HG02610 (cell line): Measurements from ENCODE around the gene ARSA.
A peak's percentile ranks its signal among the peaks of the same experiment; 100 is the strongest.
"Not testable (repeated sequence)": the region's sequence is repeated elsewhere in the genome, so short reads cannot be mapped to it uniquely, and the experiment has no call there.

Experiments
- ATAC-seq: cut with Tn5 transposase; IDR thresholded peaks from one replicate; pipeline ENCODE4 v1.9.1; 2021; ENCODE audit warnings: mild to moderate bottlenecking, moderate library complexity; ENCODE audit not compliant: unreplicated experiment

ARSA gene

DNA sequence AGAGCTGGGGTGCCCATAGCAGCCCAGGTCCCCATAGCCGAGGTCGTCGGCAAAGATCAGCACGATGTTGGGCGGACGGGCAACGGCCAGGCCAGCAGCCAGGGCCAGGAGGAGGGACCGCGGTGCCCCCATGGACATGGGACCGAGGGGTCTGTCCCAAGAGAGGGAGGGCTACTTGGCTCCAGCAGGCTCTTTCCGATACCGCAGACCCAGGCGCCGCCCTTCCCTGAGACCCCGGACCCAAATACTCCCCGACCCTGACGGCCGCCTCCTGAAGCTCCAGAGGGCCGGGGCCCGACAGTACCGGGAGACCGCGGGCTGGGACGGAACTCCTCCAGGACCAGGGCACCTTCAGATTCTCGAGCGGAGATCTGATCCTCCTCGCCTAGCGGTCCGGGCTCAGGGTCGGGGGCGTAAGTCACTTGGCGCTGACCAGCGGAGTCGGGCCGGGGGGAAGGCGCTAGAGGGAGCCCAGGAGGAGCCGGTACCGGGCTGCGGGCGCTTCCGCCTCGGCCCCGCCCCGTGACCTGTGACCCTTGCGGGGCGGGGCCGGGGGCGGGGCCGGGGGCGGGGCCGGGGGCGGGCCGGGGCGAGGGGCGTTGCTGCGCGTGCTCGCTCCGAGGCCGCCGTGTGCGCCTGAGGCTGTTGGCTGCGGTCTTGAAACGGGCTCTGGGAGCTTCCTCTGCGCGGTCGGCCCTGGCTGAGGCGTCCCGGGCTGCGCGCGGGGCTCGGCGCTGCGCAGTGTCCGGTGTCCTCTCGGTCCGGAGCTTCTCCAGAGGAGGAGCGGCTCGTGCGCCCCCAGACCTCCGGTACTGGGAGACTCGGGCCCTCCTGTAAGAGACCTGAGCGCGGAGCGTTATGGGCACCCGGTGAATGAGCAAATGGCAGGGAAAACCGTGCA is at the start of gene ARSA:
ARSA (minus strand) TSS at position 511 of the 901 bp plus-strand sequence; CDS start at position 138, 373 bp downstream.
- ATAC-seq = peak; percentile 75

DNA sequence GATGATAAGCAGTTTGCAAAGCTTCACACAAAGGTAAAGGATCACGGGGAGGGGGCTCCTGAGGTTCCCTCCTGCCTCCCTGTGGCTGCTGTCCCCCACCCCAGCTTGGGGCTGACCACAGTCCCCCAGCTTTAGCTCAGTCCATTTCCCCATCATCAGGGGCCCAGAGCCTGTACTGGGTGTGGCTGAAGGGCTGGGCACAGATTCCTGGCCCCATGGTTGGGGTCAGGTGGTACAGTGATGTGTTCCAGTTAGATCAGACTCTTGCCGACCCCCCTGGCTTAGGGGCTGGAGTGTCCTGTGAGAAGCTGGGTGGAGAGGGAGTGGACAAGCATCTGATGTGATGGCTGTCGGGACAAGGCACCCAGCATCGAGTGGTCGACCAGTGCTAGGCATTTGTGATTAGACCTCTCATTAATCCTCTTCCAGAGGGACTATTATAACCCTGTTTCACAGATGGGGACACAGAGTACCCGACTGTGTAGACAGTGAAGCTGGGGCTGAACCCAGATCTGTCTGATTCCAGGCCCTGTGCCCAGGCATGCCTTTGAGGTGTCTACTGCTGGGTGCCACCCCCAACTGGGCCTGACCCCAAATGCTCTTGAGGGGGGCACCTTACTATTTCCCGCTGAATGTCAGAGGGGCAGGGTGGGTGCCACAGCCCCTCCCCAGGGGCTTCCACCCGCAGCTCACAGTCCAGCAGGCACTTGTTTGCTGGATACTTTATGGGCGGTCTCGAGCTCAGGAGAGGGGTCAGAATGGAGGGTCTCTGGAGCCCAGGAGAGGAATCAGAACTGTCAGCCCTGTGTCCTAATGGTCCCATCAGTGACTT is 48.9 kb upstream of the ARSA start:
- no peak for ATAC-seq

DNA sequence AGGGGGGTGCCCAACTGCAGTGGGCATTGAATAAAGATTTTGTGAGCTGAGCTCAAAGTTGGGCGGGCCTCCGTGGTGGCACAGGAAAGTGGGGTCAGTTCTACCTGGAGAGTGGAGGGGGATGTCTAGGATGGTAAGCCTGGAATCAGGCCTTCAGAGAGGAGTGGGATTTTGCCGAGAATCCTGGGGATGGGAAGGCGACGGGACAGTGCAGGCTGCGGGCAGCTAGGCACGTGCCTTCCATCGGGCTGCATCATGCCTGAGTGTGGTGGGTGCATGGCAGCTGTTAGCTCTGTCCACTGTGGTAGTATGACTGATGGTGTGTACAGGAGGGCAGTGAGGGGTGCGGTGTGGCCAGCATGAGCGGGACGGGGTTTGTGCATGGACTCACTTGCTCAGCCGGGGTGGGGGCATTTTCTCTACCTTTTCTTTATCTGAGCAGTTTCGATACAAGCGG is 48.3 kb upstream of the ARSA start:
- ATAC-seq = no peak

DNA sequence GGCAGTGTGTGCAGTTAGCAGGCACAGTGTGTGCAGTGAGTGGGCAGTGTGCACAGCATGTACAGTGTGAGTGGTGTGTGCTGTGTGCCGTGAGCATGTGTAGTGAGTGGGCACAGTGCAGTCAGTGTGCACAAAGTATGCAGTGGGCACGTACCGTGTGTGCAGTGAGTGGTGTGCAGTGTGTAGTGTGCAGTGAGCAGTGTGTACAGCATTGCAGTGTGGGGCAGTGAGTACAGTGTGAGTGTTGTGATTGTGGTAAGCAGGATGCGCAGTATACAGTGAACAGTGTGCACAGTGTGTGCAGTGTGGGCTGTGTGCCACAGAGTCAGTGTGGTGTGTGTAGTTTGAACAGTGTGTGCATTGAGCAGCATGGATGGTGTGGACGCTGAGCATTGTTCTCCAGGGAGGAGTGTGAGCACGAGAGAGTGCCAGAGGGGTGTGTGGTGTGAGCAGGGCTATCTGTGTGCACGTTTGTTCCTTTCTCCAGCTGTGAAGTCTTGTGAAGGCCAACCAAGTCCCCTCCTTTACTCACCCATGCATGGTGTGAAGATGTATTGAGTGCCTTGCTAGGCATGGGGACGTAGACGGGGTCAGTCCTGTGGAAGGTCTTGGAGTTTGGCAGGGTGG is 47.7 kb upstream of the ARSA start:
- ATAC-seq = no peak

DNA sequence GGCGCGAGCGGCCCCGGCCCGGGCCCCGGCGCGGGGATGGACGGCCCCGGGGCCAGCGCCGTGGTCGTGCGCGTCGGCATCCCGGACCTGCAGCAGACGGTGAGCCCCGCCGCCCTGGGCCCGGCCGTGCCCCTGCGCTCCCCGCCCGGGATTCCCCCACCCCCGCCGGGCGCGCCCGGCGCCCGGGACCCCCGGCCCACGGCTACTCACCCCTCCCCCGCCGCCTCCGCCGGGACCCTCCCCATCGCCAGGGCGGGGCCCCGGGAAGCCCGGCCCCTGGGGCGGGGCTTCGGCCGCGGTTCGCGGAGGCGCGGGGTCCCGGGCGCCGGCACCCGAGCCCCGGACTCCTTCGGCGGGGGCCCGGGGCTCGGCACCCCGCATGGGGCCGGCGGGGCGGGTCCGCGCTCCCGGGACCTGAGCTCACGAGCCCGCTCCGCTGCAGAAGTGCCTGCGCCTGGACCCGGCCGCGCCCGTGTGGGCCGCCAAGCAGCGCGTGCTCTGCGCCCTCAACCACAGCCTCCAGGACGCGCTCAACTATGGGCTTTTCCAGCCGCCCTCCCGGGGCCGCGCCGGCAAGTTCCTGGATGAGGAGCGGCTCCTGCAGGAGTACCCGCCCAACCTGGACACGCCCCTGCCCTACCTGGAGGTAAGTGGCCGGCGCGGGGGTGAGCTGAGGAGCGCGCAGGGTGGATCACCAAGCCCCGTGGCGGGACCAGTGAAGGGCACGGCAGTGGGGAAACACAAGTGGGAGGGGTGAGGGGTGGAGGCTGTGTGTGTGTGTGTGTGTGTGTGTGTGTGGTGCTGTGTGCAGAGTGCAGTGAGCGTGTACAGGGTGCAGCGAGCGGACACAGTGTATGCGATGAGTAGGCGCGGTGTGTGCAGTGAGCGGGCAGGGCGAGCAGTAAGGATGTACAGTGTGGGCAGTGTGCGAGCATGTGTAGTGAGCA is 46.9 kb upstream of the ARSA start:
- no peak for ATAC-seq

DNA sequence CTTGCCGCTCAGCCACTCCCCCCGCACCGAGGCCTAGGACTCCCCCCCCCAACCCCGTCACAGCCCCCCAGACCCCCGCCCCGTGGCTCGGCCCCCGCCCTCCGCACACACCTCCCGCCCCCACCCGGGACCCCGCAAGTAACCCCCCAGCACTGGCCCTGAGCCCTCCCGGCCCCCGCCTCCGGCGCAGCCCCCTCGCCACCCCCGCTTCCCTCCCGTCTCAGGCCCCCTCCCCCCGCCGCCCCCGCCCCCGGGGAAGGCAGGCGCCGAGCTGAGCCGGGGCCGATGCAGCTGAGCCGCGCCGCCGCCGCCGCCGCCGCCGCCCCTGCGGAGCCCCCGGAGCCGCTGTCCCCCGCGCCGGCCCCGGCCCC is 46.2 kb upstream of the ARSA start:
- ATAC-seq = no peak

DNA sequence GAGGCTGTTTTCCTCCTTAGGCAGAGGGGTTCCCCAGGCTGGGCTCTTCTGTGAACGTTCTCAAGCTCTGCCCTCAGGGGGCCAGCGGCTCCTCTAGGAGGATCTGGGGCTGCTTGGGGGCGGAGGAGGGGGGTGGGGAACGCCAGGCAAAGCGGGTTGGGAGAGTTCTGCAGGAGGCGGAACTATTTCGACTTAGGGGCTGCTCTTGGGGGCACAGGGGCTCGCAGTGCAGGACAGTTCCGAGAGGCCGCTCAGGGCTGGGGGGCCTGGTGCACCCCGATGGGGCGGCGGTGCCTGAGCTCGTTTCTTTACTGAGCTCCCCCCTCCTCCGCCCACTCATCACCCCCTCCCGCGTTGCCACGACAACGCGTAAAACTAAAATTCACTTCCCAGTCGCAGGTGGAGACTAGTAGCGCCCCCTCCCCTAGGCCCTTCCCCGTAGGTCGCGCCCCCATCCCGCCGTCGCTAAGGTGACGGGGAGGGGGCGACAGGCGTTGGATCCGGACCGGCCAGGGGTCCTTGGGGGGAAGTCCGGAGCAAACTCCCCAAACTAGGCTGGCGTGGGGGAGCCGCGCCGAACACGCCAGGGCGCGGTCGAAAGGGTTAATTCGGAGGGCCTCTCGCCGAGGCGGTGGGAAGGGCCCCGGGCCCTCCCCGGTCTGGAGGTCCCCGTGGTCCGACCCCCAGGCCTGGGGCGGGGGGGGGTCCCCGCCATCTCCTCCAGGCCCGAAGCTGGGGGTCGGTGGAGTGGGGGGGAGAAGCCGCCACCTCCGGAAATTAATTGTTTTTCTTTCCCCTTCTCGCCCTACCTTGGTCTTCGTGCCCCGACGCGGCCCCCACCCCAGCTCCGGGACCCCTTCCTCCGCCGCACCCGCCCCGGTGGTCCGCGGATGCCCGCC is 45.5 kb upstream of the ARSA start:
- no peak for ATAC-seq

DNA sequence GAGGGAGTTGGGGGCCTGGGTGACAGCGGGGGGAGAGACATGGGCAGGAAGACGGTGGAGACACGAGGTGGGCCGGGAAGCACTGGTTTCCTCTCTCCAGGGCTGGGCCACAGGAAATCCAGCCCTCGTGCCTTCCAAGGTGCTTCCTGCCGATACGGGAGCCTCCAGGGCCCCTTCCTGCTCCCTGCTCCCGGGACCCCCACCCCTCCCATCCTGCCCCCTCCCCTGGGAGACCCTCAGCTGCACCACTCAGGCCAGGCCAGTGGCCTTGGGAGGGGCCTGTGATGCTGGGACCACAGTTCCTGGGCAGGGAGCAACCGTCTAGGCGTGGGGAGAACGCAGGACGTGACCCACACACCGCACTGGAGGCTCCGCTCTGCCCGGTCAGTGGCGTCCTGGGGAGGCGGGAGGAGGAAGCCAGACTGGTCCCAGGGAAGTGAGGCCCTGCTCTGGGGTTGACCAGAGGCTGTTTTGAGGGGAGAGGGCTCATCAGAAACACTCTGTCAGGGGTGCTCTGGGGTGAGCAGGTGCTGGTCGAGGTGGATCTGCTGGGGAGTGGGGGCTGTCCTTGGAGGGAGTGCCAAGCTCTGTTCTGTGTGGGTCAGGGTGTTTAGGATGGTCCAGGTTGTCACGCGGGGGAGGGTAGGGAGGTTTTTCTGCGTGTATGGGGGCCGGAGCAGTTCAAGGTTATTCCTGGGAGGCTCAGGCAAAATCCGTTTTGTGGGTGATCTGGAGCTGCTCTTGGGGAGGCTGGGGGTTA is 44.7 kb upstream of the ARSA start, which contains the start of gene SHANK3:
SHANK3 (plus strand) TSS at position 353 of the 760 bp plus-strand sequence.
- no peak for ATAC-seq

DNA sequence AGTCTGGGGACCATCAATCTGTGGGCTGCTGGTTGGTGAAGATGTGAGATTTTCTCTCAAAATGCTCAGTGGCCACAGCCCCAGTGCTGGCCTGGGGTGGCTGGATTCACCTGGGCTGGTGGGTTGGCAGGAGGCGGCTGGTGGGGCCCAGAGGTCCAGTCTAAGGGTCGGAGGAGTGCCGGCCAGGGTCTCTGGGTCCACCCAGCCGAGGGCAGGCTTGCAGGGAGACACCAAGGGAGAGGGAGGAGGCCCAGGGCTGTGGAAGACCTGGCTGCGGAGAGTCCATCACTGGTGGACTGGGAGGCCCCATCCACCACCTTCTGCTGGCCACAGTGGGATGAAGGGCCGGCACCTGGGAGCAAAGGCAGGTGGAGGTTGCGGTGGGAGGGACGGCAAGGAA is 44.1 kb upstream of the ARSA start:
- no peak for ATAC-seq

DNA sequence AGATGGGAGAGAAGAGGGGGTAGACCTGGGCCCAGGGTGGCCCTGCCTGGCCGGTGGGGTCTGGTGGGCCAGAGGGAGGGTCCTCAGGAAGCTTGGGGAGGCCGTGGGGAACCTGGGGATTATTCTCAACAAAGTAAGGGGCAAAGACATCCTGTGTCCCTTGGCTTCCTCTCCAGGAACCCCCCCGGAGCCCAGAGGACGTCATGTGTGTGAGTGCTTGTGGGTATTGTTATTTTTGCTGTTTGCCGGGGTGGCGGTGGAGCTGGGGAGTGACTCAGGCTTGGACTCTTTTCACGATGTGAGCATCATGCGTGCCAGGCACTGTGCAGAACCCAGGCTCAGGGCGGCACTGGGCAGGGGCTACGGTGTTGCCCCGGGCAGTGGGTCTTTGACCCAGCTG is 43.7 kb upstream of the ARSA start:
- ATAC-seq = no peak

DNA sequence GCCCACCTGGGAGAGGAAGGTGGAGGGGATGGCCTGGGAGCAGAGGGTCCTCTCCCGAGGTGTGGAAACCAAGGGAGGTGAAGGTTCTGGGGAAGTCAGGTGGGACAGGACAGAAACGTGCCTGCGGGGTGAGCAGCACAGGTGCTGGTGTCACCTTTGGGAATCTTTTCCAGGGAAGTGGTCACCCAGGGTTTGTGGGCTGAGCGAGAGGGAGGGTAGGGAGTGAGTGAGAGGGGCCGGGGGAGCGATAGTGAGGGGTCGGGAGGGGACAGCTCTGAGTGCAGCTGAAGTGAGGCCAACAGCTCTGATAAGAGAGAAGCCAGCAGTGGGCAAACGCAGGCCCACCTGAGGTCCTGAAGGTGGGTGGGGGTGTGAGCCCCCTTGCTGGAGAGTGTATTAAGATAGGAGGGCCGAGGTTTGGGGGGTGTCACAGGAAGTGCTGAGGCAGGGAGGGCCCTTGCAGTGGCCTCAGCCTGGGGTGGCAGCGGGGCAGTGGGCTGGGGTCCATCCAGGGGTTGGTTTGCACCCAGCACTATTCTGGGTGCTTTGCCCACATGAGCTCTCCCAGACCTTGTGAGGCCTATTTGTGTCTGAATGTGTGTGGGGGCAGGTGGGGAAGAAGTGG is 43.1 kb upstream of the ARSA start:
- no peak for ATAC-seq

DNA sequence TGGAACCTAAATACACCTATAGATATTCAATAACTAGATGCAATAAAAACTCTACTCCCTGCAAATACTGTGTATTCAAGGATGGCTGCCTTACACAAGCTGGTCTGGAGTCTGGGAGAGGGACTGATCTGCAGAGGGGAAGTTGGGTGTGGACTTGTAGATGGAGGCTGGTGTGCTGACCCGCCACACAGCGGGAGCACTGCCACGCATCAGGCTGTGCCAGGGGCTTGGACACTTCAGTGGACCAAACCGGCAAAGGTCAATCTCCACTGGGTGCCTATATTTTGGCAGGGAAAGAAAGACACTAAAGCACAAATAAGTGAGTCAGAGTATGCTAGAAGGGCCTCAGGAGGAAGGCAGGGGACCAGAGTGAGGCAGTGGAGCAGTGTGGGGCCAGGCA is 42.6 kb upstream of the ARSA start:
- ATAC-seq = no peak

DNA sequence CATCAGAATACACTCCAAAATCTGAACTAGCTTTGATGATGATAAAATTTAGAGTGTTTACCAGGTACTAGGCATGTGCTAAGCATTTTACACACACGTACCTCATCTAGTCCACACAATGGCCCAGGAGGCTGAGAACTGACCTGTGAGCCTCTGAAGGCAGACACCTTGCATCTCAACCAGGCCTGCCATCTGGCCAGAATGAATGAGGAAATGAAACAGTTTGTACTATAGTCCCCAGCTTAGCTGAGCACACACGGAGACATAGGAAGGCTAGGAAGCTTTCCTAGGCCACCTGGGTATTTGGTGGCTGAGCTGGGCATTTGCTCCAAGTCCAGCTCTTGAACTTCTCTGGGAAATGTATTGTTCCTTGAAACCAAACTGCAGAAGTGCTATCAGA is 37.8 kb upstream of the ARSA start:
- ATAC-seq = no peak

DNA sequence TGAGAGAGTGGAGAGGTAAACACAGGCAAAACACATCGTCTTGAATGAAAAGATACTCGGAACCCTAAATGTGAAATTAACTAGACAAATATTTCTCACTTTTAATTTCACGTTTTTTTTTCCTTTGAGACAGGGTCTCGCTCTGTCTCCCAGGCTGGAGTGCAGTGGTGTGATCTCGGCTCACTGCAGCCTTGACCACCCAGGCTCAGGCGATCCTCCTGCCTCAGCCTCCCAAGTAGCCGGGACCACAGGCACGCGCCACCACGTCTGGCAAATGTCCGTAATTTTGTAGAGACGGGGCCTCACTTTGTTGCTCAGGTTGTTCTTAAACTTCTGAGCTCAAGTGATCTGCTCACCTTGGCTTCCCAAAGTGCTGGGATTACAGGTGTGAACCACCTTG is 37.3 kb upstream of the ARSA start:
- ATAC-seq = no peak

DNA sequence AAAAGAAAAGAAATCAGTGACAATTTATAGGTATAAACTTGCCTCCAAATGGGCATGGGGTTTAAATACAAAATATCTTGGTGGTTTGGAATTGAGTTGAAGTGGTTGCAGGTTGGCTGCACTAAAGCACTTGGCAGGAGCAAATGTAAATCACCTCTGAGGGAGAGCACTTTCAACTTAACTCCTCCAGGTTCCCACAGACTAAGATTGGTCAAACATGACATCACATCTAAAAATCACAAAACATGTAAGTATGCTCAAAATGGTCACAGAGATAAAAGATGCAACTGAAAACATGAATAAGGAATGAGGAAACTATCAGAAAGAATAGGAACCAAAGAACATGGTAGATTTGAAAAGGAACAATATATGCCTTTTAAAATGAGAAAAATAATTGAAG is 32.4 kb upstream of the ARSA start:
- no peak for ATAC-seq

DNA sequence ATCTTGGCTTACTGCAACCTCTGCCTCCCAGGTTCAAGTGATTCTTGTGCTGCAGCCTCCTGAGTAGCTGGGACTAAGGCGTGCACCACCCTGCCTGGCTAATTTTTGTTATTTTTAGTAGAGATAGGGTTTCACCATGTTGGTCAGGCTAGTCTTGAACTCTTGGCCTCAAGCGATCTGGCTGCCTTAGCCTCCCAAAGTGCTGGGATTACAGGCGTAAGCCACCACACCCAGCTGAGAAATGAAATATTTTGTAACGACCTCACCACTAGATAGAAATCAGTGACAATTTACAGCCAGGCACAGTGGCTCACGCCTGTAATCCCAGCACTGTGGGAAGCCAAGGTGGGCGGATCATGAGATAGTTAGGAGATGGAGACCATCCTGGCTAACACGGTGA is 31.8 kb upstream of the ARSA start:
- not testable (repeated sequence) for ATAC-seq

DNA sequence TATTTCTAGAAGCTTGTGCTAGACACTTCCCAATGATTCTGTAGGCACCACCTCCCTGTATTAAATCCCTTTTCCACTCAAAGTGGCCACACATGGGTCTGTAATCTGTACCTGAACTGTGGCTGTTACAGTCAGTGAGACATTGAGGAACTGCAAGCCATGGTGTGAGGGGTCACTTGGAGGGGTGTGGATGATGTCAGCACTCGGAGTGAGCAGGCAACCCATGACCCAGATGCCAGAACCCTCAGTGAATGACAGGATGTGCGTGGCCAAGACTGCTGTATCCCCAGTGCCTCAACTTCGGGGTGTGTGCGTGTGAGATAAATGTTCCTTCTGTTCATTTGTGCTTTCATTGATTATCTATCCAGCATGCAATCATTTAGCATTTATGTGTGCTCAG is 30.0 kb upstream of the ARSA start:
- no peak for ATAC-seq
